ENCODE data around the gene CST2. TPM values are rescaled to one million over a fixed set of nuclear protein-coding genes. Genes with fewer than 3 reads are reported as not detected.

The CST2 gene
- total RNA-seq, 1 experiment from 2014 or later = not detected

DNA sequence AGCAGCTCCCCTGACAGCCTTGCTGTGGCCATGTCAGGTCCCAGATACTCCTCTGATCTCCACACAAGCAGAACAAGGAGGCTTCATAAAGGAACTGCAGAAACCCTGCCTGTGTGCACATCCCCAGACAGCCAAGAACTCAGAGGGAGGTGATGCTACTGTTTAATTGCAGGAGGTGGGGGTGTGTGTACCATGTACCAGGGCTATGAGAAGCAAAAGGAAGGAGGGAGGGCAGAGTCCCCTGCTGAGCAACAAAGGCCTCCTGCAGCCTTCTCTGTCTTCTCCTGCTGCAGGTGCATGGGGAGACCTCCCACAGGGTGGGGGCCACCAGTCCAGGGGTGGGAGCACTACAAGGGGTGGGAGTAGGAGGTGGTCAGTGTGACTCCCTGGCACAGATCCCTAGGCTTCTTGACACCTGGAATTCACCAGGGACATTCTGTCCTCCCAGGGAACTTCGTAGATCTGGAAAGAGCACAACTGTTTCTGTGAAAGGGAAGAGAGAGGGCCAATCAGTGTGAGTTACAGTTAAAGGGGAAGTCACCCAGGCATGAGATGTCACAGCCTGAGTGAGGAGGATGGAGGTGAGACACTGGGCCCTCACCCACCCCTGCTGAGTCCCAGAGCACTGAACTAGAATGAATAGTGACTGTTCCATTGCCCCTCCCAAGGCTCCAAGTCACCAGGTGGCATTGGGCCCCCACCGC lies 2.8 kb downstream of the CST2 start:
- Histone ChIP-seq H3K27ac (ENCODE audit: low read length) (no peak overlapping the region), H3K36me3 (ENCODE audit: control insufficient read depth, insufficient read depth, low read length) (no peaks in the 10 kb centered on the region), H3K27me3 (ENCODE audit: control insufficient read depth, insufficient read depth, low read length) (no peaks in the 10 kb centered on the region), H3K9me3 (ENCODE audit: control insufficient read depth, insufficient read depth, low read depth, low read length) (no peaks in the 10 kb centered on the region), H3K4me1 (ENCODE audit: control insufficient read depth, insufficient read depth, low read length) (no peaks in the 10 kb centered on the region), H3K4me3 (ENCODE audit: low read depth in 2 of 2, low read length in 2 of 2) (no peak overlapping the region)
- DNase-seq (ENCODE audit: low read depth, low spot score) (no peak), ATAC-seq (no peak)
- POLR2A ChIA-PET = no interaction called here
- TF ChIP-seq, protein P1, sequence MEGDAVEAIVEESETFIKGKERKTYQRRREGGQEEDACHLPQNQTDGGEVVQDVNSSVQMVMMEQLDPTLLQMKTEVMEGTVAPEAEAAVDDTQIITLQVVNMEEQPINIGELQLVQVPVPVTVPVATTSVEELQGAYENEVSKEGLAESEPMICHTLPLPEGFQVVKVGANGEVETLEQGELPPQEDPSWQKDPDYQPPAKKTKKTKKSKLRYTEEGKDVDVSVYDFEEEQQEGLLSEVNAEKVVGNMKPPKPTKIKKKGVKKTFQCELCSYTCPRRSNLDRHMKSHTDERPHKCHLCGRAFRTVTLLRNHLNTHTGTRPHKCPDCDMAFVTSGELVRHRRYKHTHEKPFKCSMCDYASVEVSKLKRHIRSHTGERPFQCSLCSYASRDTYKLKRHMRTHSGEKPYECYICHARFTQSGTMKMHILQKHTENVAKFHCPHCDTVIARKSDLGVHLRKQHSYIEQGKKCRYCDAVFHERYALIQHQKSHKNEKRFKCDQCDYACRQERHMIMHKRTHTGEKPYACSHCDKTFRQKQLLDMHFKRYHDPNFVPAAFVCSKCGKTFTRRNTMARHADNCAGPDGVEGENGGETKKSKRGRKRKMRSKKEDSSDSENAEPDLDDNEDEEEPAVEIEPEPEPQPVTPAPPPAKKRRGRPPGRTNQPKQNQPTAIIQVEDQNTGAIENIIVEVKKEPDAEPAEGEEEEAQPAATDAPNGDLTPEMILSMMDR (IDR thresholded peaks at IDR 0.05) = no peak
- TF ChIP-seq TCF7L2 (IDR thresholded peaks at IDR 0.05; ENCODE audit: low read depth, low read length) = no peak
- no TSS peak for BruUV-seq (replicated peaks)
- in situ Hi-C loops (cut with HindIII; ENCODE audit: low pct_unique_long_range_greater_than_20kb, low sequenced_read_pairs) (no loop called here), intact Hi-C loops (cut with micrococcal nuclease; ENCODE audit: unreplicated experiment) (no loop called here)
- CTCF ChIA-PET = no interaction called here

- in situ Hi-C loops (cut with HindIII; ENCODE audit: low pct_unique_long_range_greater_than_20kb, low sequenced_read_pairs) = no loop called here
- POLR2A ChIA-PET = no interaction called here
Observed at GRCh38 chr20:23823111-23823510, 3.4 kb downstream of the CST2 start.

More at GRCh38 chr20:23823111-23823510, 3.4 kb downstream of the CST2 start:
- Histone ChIP-seq H3K36me3 (ENCODE audit: control insufficient read depth, insufficient read depth, low read length) (no peaks in the 10 kb centered on the region), H3K27me3 (ENCODE audit: control insufficient read depth, insufficient read depth, low read length) (no peaks in the 10 kb centered on the region), H3K9me3 (ENCODE audit: control insufficient read depth, insufficient read depth, low read depth, low read length) (no peaks in the 10 kb centered on the region), H3K4me3 (ENCODE audit: low read depth in 2 of 2, low read length in 2 of 2) (no peak overlapping the region), H3K27ac (ENCODE audit: low read length) (no peak overlapping the region), H3K4me1 (ENCODE audit: control insufficient read depth, insufficient read depth, low read length) (no peaks in the 10 kb centered on the region)
- TF ChIP-seq TCF7L2 (IDR thresholded peaks at IDR 0.05; ENCODE audit: low read depth, low read length) = no peak
- TF ChIP-seq POLR2AphosphoS5 (IDR thresholded peaks at IDR 0.05; ENCODE audit: low read depth, low read length) = no peak
- TF ChIP-seq, protein P1 (IDR thresholded peaks at IDR 0.05) = no peak
- no peak for TF ChIP-seq REST (IDR thresholded peaks at IDR 0.05; ENCODE audit: insufficient read depth in 1 of 2, low read depth in 2 of 2, low read length in 1 of 2)
- no peak for TF ChIP-seq SIN3A (IDR thresholded peaks at IDR 0.05; ENCODE audit: borderline replicate concordance, insufficient read depth, low read depth, low read length)
- BruUV-seq (replicated peaks) = no TSS peak
- DNase-seq (ENCODE audit: low read depth, low spot score) (no peak), ATAC-seq (no peak)
- CTCF ChIA-PET = no interaction called here
- intact Hi-C loops (cut with micrococcal nuclease; ENCODE audit: unreplicated experiment) = no loop called here

All from Panc1 (cell line).